ENCODE results near the gene DKK2.

- TF ChIP-seq CTCF (IDR thresholded peaks at IDR 0.05) = no peak
- TF ChIP-seq POLR2A (IDR thresholded peaks at IDR 0.05) = no peak
These were observed 8.7 kb downstream of the DKK2 start for GRCh38 chr4:107027379-107027778.
